RWPE2 (cell line): ENCODE data around the gene RALB.

ENCODE experiments used
- ATAC-seq: fragments of 200-7000 bp; cut with Tn5 transposase; 3 replicates; pipeline ENCODE4 v1.9.1; 2021; ENCODE audit warnings: low read depth
- DNase-seq: peaks from one replicate; pipeline ENCODE4 v3.0.0-alpha.2; 2020; ENCODE audit warnings: low spot score
- H3K27ac ChIP-seq: fragments of 450-650 bp; 2 replicates; pipeline ENCODE4 v1.5.1; 2017; ENCODE audit warnings: mild to moderate bottlenecking; ENCODE audit not compliant: poor library complexity, severe bottlenecking
- H3K27me3 ChIP-seq: fragments of 250-450 bp; sonication (Bioruptor Pico); 2 replicates; pipeline ENCODE4 v1.5.1; 2021; ENCODE audit warnings: mild to moderate bottlenecking, moderate library complexity; ENCODE audit not compliant: insufficient read depth, poor library complexity, severe bottlenecking
- H3K36me3 ChIP-seq: fragments of 250-450 bp; sonication (Bioruptor Pico); 2 replicates; pipeline ENCODE4 v1.5.1; 2020; ENCODE audit warnings: low read depth, mild to moderate bottlenecking, moderate library complexity
- H3K4me1 ChIP-seq: fragments of 250-450 bp; sonication (Bioruptor Pico); 2 replicates; pipeline ENCODE4 v1.5.1; 2021; ENCODE audit warnings: mild to moderate bottlenecking, moderate library complexity; ENCODE audit not compliant: insufficient read depth, poor library complexity, severe bottlenecking
- H3K4me3 ChIP-seq: fragments of 250-450 bp; sonication (Bioruptor Pico); 2 replicates; pipeline ENCODE4 v1.5.1; 2021; ENCODE audit warnings: mild to moderate bottlenecking, moderate library complexity; ENCODE audit not compliant: severe bottlenecking
- H3K9me3 ChIP-seq: fragments of 250-450 bp; sonication (Bioruptor Pico); 2 replicates; pipeline ENCODE4 v1.5.1; 2021; ENCODE audit warnings: mild to moderate bottlenecking, moderate library complexity; ENCODE audit not compliant: severe bottlenecking
- TF ChIP-seq, protein P1 (sequence below): fragments of 450-650 bp; IDR thresholded peaks from one replicate; pipeline ENCODE4 v1.5.1; 2017; ENCODE audit warnings: mild to moderate bottlenecking, moderate library complexity; ENCODE audit not compliant: poor library complexity, severe bottlenecking

RALB gene

GRCh38 chr2:120251078-120251477 lies 1.6 kb upstream of the RALB start:
- H3K36me3 ChIP-seq = peaks cover 6% of the 10 kb centered on the region; the same call in 1 of the 2 replicates
- H3K4me3 ChIP-seq = no peak overlapping the region
- H3K27ac ChIP-seq = no peak overlapping the region
- DNase-seq = no peak
- H3K27me3 ChIP-seq = no peaks in the 10 kb centered on the region
- peaks cover 20% of the 10 kb centered on the region for H3K4me1 ChIP-seq
- H3K9me3 ChIP-seq = no peaks in the 10 kb centered on the region
- TF ChIP-seq, protein P1, sequence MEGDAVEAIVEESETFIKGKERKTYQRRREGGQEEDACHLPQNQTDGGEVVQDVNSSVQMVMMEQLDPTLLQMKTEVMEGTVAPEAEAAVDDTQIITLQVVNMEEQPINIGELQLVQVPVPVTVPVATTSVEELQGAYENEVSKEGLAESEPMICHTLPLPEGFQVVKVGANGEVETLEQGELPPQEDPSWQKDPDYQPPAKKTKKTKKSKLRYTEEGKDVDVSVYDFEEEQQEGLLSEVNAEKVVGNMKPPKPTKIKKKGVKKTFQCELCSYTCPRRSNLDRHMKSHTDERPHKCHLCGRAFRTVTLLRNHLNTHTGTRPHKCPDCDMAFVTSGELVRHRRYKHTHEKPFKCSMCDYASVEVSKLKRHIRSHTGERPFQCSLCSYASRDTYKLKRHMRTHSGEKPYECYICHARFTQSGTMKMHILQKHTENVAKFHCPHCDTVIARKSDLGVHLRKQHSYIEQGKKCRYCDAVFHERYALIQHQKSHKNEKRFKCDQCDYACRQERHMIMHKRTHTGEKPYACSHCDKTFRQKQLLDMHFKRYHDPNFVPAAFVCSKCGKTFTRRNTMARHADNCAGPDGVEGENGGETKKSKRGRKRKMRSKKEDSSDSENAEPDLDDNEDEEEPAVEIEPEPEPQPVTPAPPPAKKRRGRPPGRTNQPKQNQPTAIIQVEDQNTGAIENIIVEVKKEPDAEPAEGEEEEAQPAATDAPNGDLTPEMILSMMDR = no peak
- ATAC-seq = no peak

DNA sequence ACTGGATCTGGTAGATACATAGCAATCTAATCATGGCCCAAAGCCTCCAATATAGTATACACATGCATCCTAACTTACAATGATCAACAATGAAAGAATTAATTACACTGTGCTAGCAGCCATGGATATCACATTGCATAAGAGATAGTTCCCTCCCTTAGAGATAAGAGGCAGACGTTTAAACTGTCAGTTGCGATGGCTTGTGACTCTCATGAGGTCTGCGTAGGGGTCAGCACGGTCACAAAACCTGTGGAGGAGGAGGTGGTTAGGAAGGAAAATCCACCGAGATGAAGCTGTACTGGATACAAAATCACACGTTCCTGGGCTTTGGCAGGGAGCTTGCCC lies 800 bp upstream of the RALB start:
- H3K36me3 ChIP-seq = peaks cover 14% of the 10 kb centered on the region; the same call in 1 of the 2 replicates
- H3K27me3 ChIP-seq = no peaks in the 10 kb centered on the region
- ATAC-seq = no peak
- peaks cover 14% of the 10 kb centered on the region for H3K4me1 ChIP-seq
- no peak for DNase-seq
- TF ChIP-seq, protein P1 = no peak
- H3K9me3 ChIP-seq = no peaks in the 10 kb centered on the region
- H3K27ac ChIP-seq = no peak overlapping the region
- peak overlapping the region; percentile 97 for H3K4me3 ChIP-seq

GRCh38 chr2:120253021-120253882 lies 600 bp downstream of the RALB start:
- Histone ChIP-seq H3K27me3 (no peaks in the 10 kb centered on the region), H3K27ac (peak overlapping the region; percentile 81), H3K36me3 (peaks cover 26% of the 10 kb centered on the region; the same call in 1 of the 2 replicates), H3K4me1 (peaks cover 14% of the 10 kb centered on the region), H3K9me3 (no peaks in the 10 kb centered on the region), H3K4me3 (peak overlapping the region; percentile 97)
- peak; percentile 71 for ATAC-seq
- no peak for DNase-seq
- TF ChIP-seq, protein P1 = peak; percentile 58

- H3K4me1 ChIP-seq = peaks cover 14% of the 10 kb centered on the region
- H3K36me3 ChIP-seq = peaks cover 26% of the 10 kb centered on the region; the same call in 1 of the 2 replicates
- no peaks in the 10 kb centered on the region for H3K27me3 ChIP-seq
- H3K9me3 ChIP-seq = no peaks in the 10 kb centered on the region
- DNase-seq (no peak), ATAC-seq (no peak)
- TF ChIP-seq, protein P1 = no peak
- H3K4me3 ChIP-seq = peak overlapping the region; percentile 97
- peak overlapping the region; percentile 81 for H3K27ac ChIP-seq
These were observed 1.5 kb downstream of the RALB start for GRCh38 chr2:120254178-120254577.

GRCh38 chr2:120255071-120255470 lies 2.4 kb downstream of the RALB start:
- TF ChIP-seq, protein P1 = no peak
- no peak for ATAC-seq
- no peak for DNase-seq
- Histone ChIP-seq H3K27ac (no peak overlapping the region), H3K36me3 (peaks cover 26% of the 10 kb centered on the region; the same call in 1 of the 2 replicates), H3K27me3 (no peaks in the 10 kb centered on the region), H3K9me3 (no peaks in the 10 kb centered on the region), H3K4me1 (peaks cover 14% of the 10 kb centered on the region), H3K4me3 (no peak overlapping the region)
